MCF 10A (cell line): ENCODE data around the gene CCDC83. TPM values are rescaled to one million over a fixed set of nuclear protein-coding genes. Genes with fewer than 3 reads are reported as not detected.
A peak's percentile ranks its signal among the peaks of the same experiment; 100 is the strongest.

ENCODE experiments used
- BruUV-seq: library from RNA; stranded (reverse); fragments of 400-500 nt; replicated peaks from 2 replicates; lab custom pipeline; 2021; lab: Mats Ljungman, UMichigan
- CTCF ChIA-PET: fragments of 300-600 bp; sonication (Branson Sonifier 250); formaldehyde crosslinking; extraction: SDS; loops from one replicate; lab custom pipeline; 2021; ENCODE audit warnings: antibody characterized with exemption, inconsistent platforms; lab: Yijun Ruan, JAX
- POLR2A ChIA-PET: fragments of 300-600, 350-650 bp; sonication (Branson Sonifier 250); formaldehyde crosslinking; extraction: SDS; loops from one replicate; lab custom pipeline; 2020; ENCODE audit warnings: antibody characterized with exemption, inconsistent platforms; lab: Yijun Ruan, JAX
- DNase-seq: peaks from one replicate; pipeline ENCODE4 v3.0.0-alpha.2; 2018; ENCODE audit not compliant: unreplicated experiment
- H3K27ac Mint-ChIP-seq: one replicate; pipeline ENCODE4 v1.8.0; 2022; ENCODE audit warnings: mild to moderate bottlenecking, low read depth, mixed read lengths; ENCODE audit not compliant: unreplicated experiment
- H3K27me3 Mint-ChIP-seq: one replicate; pipeline ENCODE4 v1.8.0; 2022; ENCODE audit warnings: mixed read lengths; ENCODE audit not compliant: insufficient read depth, unreplicated experiment
- H3K36me3 Mint-ChIP-seq: one replicate; pipeline ENCODE4 v1.8.0; 2022; ENCODE audit warnings: mild to moderate bottlenecking, moderate library complexity, mixed read lengths; ENCODE audit not compliant: insufficient read depth, unreplicated experiment
- H3K4me1 Mint-ChIP-seq: one replicate; pipeline ENCODE4 v1.8.0; 2022; ENCODE audit warnings: mixed read lengths; ENCODE audit not compliant: insufficient read depth, unreplicated experiment
- H3K4me3 Mint-ChIP-seq: one replicate; pipeline ENCODE4 v1.8.0; 2022; ENCODE audit warnings: mild to moderate bottlenecking, moderate library complexity, mixed read lengths; ENCODE audit not compliant: unreplicated experiment
- H3K9me3 Mint-ChIP-seq: one replicate; pipeline ENCODE4 v1.8.0; 2022; ENCODE audit warnings: mixed read lengths; ENCODE audit not compliant: unreplicated experiment
- CTCF ChIP-seq: fragments of 200-600 bp; IDR thresholded peaks from one replicate; pipeline ENCODE4 v1.8.0; 2022; ENCODE audit warnings: antibody characterized with exemption, mild to moderate bottlenecking; ENCODE audit not compliant: unreplicated experiment
- intact Hi-C: fragments of 100-400 bp; cut with micrococcal nuclease; formaldehyde crosslinking; loops from 2 replicates; pipeline ENCODE4 v1.14.1; 2022
- total RNA-seq: library from RNA; stranded (reverse); gene quantifications from 2 replicates; pipeline ENCODE4 v1.2.3, GENCODE V29; 2022

CCDC83 gene
- total RNA-seq, 1 experiment from 2014 or later = not detected

- Mint-ChIP-seq H3K27me3 (no peaks in the 10 kb centered on the region), H3K27ac (no peak overlapping the region), H3K36me3 (no peaks in the 10 kb centered on the region), H3K4me3 (no peak overlapping the region), H3K4me1 (no peaks in the 10 kb centered on the region), H3K9me3 (no peaks in the 10 kb centered on the region)
- no TSS peak for BruUV-seq
- ChIA-PET CTCF (interaction anchor here (0.6 kb wide), 2 partner anchors 28 to 369 kb away, joined by 3 to 7 read pairs; no protein-coding TSS in a partner anchor), POLR2A (interaction anchor here (0.6 kb wide), 1 partner anchor 17 kb away, joined by 3 read pairs; no protein-coding TSS in a partner anchor)
- intact Hi-C loops = no loop called here
- TF ChIP-seq CTCF = no peak
- peak; percentile 24 for DNase-seq
These were observed 43.3 kb downstream of the CCDC83 start for GRCh38 chr11:85898456-85898855.

GRCh38 chr11:85902353-85902752, 47.2 kb downstream of the CCDC83 start:
- CTCF ChIA-PET = no interaction called here
- Mint-ChIP-seq H3K36me3 (no peaks in the 10 kb centered on the region), H3K27me3 (no peaks in the 10 kb centered on the region), H3K27ac (no peak overlapping the region), H3K4me3 (no peak overlapping the region), H3K4me1 (no peaks in the 10 kb centered on the region), H3K9me3 (no peaks in the 10 kb centered on the region)
- TF ChIP-seq CTCF = no peak
- no TSS peak for BruUV-seq
- intact Hi-C loops = no loop called here
- POLR2A ChIA-PET = interaction anchor here (0.6 kb wide), 1 partner anchor 9 kb away, joined by 3 read pairs; no protein-coding TSS in a partner anchor
- DNase-seq = no peak

GRCh38 chr11:85903406-85903805, 48.2 kb downstream of the CCDC83 start:
- no peak for TF ChIP-seq CTCF
- no peaks in the 10 kb centered on the region for H3K9me3 Mint-ChIP-seq

GRCh38 chr11:85903811-85904210, 48.6 kb downstream of the CCDC83 start:
- BruUV-seq = no TSS peak
- Mint-ChIP-seq H3K4me1 (no peaks in the 10 kb centered on the region), H3K27me3 (no peaks in the 10 kb centered on the region), H3K36me3 (no peaks in the 10 kb centered on the region), H3K27ac (no peak overlapping the region), H3K9me3 (no peaks in the 10 kb centered on the region), H3K4me3 (no peak overlapping the region)
- intact Hi-C loops = no loop called here
- ChIA-PET POLR2A (no interaction called here), CTCF (no interaction called here)
- TF ChIP-seq CTCF = no peak
- DNase-seq = no peak

More at GRCh38 chr11:85903406-85903805, 48.2 kb downstream of the CCDC83 start:
- no peaks in the 10 kb centered on the region for H3K36me3 Mint-ChIP-seq
- no peak overlapping the region for H3K27ac Mint-ChIP-seq
- H3K27me3 Mint-ChIP-seq = no peaks in the 10 kb centered on the region
- no peak overlapping the region for H3K4me3 Mint-ChIP-seq
- POLR2A ChIA-PET = interaction anchor here (0.6 kb wide), 1 partner anchor 1104 kb away, joined by 3 read pairs; no protein-coding TSS in a partner anchor
- intact Hi-C loops = no loop called here
- no peak for DNase-seq
- CTCF ChIA-PET = no interaction called here
- H3K4me1 Mint-ChIP-seq = no peaks in the 10 kb centered on the region
- BruUV-seq = no TSS peak
